WTC11 (cell line): ENCODE measurements around the gene FDXR. TPM values are rescaled to one million over a fixed set of nuclear protein-coding genes. Genes with fewer than 3 reads are reported as not detected.

ENCODE experiments used
- ATAC-seq: fragments of 200-7000 bp; cut with Tn5 transposase; 2 replicates; pipeline ENCODE4 v1.10.0; 2021; ENCODE audit warnings: mild to moderate bottlenecking, moderate library complexity
- CTCF ChIA-PET: fragments of 300-600 bp; sonication (Branson Sonifier 250); formaldehyde crosslinking; loops from one replicate; lab custom pipeline; 2021; ENCODE audit warnings: antibody characterized with exemption; lab: Charles Lee
- POLR2A ChIA-PET: fragments of 350-600 bp; sonication (Branson Sonifier 250); formaldehyde crosslinking; loops from one replicate; lab custom pipeline; 2021; ENCODE audit warnings: antibody characterized with exemption; lab: Charles Lee
- DNase-seq: peaks from one replicate; pipeline ENCODE4 v3.0.0; 2021; ENCODE audit warnings: low spot score
- H3K27ac Mint-ChIP-seq: 2 replicates; pipeline ENCODE4 v1.8.0; 2021; ENCODE audit warnings: mixed read lengths
- H3K27me3 Mint-ChIP-seq: 2 replicates; pipeline ENCODE4 v1.8.0; 2021; ENCODE audit warnings: low read depth, mild to moderate bottlenecking, moderate library complexity, mixed read lengths
- H3K36me3 Mint-ChIP-seq: 2 replicates; pipeline ENCODE4 v1.8.0; 2021; ENCODE audit warnings: mixed read lengths
- H3K4me1 Mint-ChIP-seq: 2 replicates; pipeline ENCODE4 v1.8.0; 2022; ENCODE audit warnings: mixed read lengths
- H3K4me3 Mint-ChIP-seq: 2 replicates; pipeline ENCODE4 v1.8.0; 2021; ENCODE audit warnings: mild to moderate bottlenecking, moderate library complexity, mixed read lengths
- H3K9me3 Mint-ChIP-seq: 2 replicates; pipeline ENCODE4 v1.8.0; 2021; ENCODE audit warnings: mixed read lengths
- ATF1 ChIP-seq: sonication (generic); formaldehyde crosslinking; IDR thresholded peaks from 2 replicates; pipeline ENCODE4 v1.8.1; 2023; ENCODE audit warnings: mild to moderate bottlenecking, moderate library complexity, missing genetic modification reagents
- ETV6 ChIP-seq: sonication (generic); formaldehyde crosslinking; IDR thresholded peaks from 2 replicates; pipeline ENCODE4 v1.8.1; 2022; ENCODE audit warnings: mild to moderate bottlenecking, missing genetic modification reagents
- FOXJ3 ChIP-seq: sonication (generic); formaldehyde crosslinking; IDR thresholded peaks from 2 replicates; pipeline ENCODE4 v1.9.0; 2021; ENCODE audit warnings: missing genetic modification reagents, mild to moderate bottlenecking, borderline replicate concordance
- NR2C2 ChIP-seq: sonication (generic); formaldehyde crosslinking; IDR thresholded peaks from 2 replicates; pipeline ENCODE4 v1.8.0; 2022; ENCODE audit warnings: mild to moderate bottlenecking, missing genetic modification reagents
- SOX15 ChIP-seq: fragments of 250-450 bp; sonication (Bioruptor Pico); IDR thresholded peaks from 2 replicates; pipeline ENCODE4 v1.9.0; 2021; ENCODE audit warnings: mild to moderate bottlenecking
- TCF7 ChIP-seq: sonication (generic); formaldehyde crosslinking; IDR thresholded peaks from 2 replicates; pipeline ENCODE4 v1.8.0; 2022; ENCODE audit warnings: mild to moderate bottlenecking, low read depth, missing genetic modification reagents, moderate library complexity
- ZNF138 ChIP-seq: sonication (generic); formaldehyde crosslinking; conservative IDR thresholded peaks from 2 replicates; pipeline ENCODE4 v1.8.1; 2022; ENCODE audit warnings: mild to moderate bottlenecking, moderate library complexity, missing genetic modification reagents
- ZNF416 ChIP-seq: fragments of 250-450 bp; sonication (Bioruptor Pico); IDR thresholded peaks from 2 replicates; pipeline ENCODE4 v1.9.0; 2021; ENCODE audit warnings: mild to moderate bottlenecking, inconsistent platforms
- total RNA-seq: library from RNA; stranded (reverse); gene quantifications from 3 replicates; pipeline ENCODE4 v1.2.3, GENCODE V29; 2021
- TF ChIP-seq, protein P1 (sequence below): sonication (generic); formaldehyde crosslinking; IDR thresholded peaks from 2 replicates; pipeline ENCODE4 v1.8.0; 2022; ENCODE audit warnings: mild to moderate bottlenecking, missing genetic modification reagents
- TF ChIP-seq, protein P2 (sequence below): sonication (generic); formaldehyde crosslinking; IDR thresholded peaks from 2 replicates; pipeline ENCODE4 v1.8.1; 2023; ENCODE audit warnings: mild to moderate bottlenecking, missing genetic modification reagents, borderline replicate concordance
- TF ChIP-seq, protein P3 (sequence below): fragments of 250-450 bp; sonication (Bioruptor Pico); IDR thresholded peaks from 2 replicates; pipeline ENCODE4 v1.8.0; 2021; ENCODE audit warnings: mild to moderate bottlenecking
- TF ChIP-seq, protein P4 (sequence below): sonication (generic); formaldehyde crosslinking; IDR thresholded peaks from 2 replicates; pipeline ENCODE4 v1.8.0; 2023; ENCODE audit warnings: missing genetic modification reagents
- TF ChIP-seq, protein P5 (sequence below): sonication (generic); formaldehyde crosslinking; IDR thresholded peaks from 2 replicates; pipeline ENCODE4 v1.8.1; 2022; ENCODE audit warnings: missing genetic modification reagents, borderline replicate concordance
- TF ChIP-seq, protein P6 (sequence below): sonication (generic); formaldehyde crosslinking; IDR thresholded peaks from 2 replicates; pipeline ENCODE4 v1.8.1; 2022; ENCODE audit warnings: low read depth, missing genetic modification reagents, borderline replicate concordance
- TF ChIP-seq, protein P7 (sequence below): sonication (generic); formaldehyde crosslinking; conservative IDR thresholded peaks from 2 replicates; pipeline ENCODE4 v1.8.1; 2022; ENCODE audit warnings: mild to moderate bottlenecking, missing genetic modification reagents
- TF ChIP-seq, protein P8 (sequence below): sonication (generic); formaldehyde crosslinking; IDR thresholded peaks from 2 replicates; pipeline ENCODE4 v1.8.1; 2022; ENCODE audit warnings: low read depth, mild to moderate bottlenecking, moderate library complexity, missing genetic modification reagents, borderline replicate concordance
- TF ChIP-seq, protein P9 (sequence below): fragments of 250-450 bp; sonication (Bioruptor Pico); conservative IDR thresholded peaks from 2 replicates; pipeline ENCODE4 v1.9.0; 2021; ENCODE audit warnings: mild to moderate bottlenecking

Gene FDXR
- total RNA-seq, 1 experiment from 2014 or later = 52.8 TPM

DNA sequence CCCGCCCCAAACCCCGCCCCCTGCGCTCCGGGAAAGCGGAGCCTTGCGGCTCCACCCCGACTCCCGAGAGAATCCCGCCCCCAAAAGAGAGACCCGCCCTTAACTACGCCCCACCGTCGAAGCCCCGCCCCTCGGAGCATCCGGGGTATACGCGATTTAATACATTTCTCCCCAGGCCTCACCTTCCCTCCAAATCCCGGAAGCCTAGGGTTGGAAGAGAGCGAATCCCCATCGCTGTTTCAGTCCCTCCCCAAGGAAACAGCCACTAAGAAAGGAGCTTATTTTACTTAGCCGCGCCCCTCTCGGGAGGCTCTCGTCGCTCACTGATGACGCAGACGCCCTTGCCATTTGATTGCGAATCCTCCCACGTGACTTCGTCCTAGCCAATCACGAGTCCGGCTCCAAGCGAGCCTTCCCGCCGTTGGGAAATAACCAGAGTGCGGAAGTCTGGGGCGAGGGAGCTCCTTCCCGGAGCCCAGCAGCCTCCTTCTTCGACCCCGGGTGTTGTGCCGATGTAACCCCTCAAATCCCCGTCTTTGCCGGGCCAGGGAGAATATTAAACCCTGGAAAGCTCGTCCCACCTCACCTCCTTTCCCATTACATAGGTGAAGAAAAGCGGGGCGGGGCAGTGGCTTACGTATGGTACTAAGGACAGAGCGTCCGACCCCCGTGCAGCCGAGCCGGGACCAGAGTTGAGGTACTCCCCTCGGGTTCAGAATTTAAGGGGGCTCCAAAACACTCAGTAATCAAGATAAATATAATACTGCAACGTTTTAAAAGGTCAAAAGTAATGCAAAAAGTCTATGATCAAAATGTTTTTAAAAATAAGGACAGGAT is 461 bp upstream of the FDXR start:
- Mint-ChIP-seq H3K4me3 (peak overlapping the region; percentile 81), H3K9me3 (no peaks in the 10 kb centered on the region), H3K36me3 (peaks cover 15% of the 10 kb centered on the region), H3K27me3 (peaks cover 8% of the 10 kb centered on the region), H3K4me1 (peaks cover 22% of the 10 kb centered on the region), H3K27ac (peak overlapping the region; percentile 98)
- peak; percentile 91 for ATAC-seq
- peak; percentile 99 for DNase-seq
- CTCF ChIA-PET = interaction anchor here (0.7 to 3.5 kb wide), 35 partner anchors 8 to 539 kb away, joined by 3 to 87 read pairs (median 6); partner anchors contain the start of genes FADS6, GRIN2C, MRPL58 and NAT9
- POLR2A ChIA-PET = interaction anchor here (0.5 to 2.1 kb wide), 18 partner anchors 9 to 840 kb away, joined by 3 to 9 read pairs (median 4); partner anchors contain the start of genes ATP5PD, HID1, KCTD2 and MRPL58
- TF ChIP-seq, protein P1, sequence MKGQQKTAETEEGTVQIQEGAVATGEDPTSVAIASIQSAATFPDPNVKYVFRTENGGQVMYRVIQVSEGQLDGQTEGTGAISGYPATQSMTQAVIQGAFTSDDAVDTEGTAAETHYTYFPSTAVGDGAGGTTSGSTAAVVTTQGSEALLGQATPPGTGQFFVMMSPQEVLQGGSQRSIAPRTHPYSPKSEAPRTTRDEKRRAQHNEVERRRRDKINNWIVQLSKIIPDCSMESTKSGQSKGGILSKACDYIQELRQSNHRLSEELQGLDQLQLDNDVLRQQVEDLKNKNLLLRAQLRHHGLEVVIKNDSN (CRISPR knock-in tag) = peak; percentile 97
- TF ChIP-seq, protein P2, sequence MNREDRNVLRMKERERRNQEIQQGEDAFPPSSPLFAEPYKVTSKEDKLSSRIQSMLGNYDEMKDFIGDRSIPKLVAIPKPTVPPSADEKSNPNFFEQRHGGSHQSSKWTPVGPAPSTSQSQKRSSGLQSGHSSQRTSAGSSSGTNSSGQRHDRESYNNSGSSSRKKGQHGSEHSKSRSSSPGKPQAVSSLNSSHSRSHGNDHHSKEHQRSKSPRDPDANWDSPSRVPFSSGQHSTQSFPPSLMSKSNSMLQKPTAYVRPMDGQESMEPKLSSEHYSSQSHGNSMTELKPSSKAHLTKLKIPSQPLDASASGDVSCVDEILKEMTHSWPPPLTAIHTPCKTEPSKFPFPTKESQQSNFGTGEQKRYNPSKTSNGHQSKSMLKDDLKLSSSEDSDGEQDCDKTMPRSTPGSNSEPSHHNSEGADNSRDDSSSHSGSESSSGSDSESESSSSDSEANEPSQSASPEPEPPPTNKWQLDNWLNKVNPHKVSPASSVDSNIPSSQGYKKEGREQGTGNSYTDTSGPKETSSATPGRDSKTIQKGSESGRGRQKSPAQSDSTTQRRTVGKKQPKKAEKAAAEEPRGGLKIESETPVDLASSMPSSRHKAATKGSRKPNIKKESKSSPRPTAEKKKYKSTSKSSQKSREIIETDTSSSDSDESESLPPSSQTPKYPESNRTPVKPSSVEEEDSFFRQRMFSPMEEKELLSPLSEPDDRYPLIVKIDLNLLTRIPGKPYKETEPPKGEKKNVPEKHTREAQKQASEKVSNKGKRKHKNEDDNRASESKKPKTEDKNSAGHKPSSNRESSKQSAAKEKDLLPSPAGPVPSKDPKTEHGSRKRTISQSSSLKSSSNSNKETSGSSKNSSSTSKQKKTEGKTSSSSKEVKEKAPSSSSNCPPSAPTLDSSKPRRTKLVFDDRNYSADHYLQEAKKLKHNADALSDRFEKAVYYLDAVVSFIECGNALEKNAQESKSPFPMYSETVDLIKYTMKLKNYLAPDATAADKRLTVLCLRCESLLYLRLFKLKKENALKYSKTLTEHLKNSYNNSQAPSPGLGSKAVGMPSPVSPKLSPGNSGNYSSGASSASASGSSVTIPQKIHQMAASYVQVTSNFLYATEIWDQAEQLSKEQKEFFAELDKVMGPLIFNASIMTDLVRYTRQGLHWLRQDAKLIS = no peak
- no peak for TF ChIP-seq ZNF416
- TF ChIP-seq, protein P3, sequence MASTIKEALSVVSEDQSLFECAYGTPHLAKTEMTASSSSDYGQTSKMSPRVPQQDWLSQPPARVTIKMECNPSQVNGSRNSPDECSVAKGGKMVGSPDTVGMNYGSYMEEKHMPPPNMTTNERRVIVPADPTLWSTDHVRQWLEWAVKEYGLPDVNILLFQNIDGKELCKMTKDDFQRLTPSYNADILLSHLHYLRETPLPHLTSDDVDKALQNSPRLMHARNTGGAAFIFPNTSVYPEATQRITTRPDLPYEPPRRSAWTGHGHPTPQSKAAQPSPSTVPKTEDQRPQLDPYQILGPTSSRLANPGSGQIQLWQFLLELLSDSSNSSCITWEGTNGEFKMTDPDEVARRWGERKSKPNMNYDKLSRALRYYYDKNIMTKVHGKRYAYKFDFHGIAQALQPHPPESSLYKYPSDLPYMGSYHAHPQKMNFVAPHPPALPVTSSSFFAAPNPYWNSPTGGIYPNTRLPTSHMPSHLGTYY (CRISPR knock-in tag) = no peak
- TF ChIP-seq, protein P4, sequence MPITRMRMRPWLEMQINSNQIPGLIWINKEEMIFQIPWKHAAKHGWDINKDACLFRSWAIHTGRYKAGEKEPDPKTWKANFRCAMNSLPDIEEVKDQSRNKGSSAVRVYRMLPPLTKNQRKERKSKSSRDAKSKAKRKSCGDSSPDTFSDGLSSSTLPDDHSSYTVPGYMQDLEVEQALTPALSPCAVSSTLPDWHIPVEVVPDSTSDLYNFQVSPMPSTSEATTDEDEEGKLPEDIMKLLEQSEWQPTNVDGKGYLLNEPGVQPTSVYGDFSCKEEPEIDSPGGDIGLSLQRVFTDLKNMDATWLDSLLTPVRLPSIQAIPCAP (CRISPR knock-in tag) = no peak
- TF ChIP-seq, protein P5, sequence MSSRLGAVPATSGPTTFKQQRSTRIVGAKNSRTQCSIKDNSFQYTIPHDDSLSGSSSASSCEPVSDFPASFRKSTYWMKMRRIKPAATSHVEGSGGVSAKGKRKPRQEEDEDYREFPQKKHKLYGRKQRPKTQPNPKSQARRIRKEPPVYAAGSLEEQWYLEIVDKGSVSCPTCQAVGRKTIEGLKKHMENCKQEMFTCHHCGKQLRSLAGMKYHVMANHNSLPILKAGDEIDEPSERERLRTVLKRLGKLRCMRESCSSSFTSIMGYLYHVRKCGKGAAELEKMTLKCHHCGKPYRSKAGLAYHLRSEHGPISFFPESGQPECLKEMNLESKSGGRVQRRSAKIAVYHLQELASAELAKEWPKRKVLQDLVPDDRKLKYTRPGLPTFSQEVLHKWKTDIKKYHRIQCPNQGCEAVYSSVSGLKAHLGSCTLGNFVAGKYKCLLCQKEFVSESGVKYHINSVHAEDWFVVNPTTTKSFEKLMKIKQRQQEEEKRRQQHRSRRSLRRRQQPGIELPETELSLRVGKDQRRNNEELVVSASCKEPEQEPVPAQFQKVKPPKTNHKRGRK (CRISPR knock-in tag) = no peak
- TF ChIP-seq FOXJ3 (CRISPR knock-in tag) = no peak
- no peak for TF ChIP-seq ATF1 (CRISPR knock-in tag)
- TF ChIP-seq SOX15 = no peak
- TF ChIP-seq, protein P6, sequence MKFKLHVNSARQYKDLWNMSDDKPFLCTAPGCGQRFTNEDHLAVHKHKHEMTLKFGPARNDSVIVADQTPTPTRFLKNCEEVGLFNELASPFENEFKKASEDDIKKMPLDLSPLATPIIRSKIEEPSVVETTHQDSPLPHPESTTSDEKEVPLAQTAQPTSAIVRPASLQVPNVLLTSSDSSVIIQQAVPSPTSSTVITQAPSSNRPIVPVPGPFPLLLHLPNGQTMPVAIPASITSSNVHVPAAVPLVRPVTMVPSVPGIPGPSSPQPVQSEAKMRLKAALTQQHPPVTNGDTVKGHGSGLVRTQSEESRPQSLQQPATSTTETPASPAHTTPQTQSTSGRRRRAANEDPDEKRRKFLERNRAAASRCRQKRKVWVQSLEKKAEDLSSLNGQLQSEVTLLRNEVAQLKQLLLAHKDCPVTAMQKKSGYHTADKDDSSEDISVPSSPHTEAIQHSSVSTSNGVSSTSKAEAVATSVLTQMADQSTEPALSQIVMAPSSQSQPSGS = no peak
- no peak for TF ChIP-seq TCF7 (CRISPR knock-in tag)
- TF ChIP-seq, protein P7, sequence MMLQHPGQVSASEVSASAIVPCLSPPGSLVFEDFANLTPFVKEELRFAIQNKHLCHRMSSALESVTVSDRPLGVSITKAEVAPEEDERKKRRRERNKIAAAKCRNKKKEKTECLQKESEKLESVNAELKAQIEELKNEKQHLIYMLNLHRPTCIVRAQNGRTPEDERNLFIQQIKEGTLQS (CRISPR knock-in tag) = no peak
- no peak for TF ChIP-seq ZNF138 (CRISPR knock-in tag)
- TF ChIP-seq, protein P8, sequence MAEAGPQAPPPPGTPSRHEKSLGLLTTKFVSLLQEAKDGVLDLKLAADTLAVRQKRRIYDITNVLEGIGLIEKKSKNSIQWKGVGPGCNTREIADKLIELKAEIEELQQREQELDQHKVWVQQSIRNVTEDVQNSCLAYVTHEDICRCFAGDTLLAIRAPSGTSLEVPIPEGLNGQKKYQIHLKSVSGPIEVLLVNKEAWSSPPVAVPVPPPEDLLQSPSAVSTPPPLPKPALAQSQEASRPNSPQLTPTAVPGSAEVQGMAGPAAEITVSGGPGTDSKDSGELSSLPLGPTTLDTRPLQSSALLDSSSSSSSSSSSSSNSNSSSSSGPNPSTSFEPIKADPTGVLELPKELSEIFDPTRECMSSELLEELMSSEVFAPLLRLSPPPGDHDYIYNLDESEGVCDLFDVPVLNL (CRISPR knock-in tag) = peak; percentile 69; the same call in 1 of the 2 replicates
- TF ChIP-seq, protein P9, sequence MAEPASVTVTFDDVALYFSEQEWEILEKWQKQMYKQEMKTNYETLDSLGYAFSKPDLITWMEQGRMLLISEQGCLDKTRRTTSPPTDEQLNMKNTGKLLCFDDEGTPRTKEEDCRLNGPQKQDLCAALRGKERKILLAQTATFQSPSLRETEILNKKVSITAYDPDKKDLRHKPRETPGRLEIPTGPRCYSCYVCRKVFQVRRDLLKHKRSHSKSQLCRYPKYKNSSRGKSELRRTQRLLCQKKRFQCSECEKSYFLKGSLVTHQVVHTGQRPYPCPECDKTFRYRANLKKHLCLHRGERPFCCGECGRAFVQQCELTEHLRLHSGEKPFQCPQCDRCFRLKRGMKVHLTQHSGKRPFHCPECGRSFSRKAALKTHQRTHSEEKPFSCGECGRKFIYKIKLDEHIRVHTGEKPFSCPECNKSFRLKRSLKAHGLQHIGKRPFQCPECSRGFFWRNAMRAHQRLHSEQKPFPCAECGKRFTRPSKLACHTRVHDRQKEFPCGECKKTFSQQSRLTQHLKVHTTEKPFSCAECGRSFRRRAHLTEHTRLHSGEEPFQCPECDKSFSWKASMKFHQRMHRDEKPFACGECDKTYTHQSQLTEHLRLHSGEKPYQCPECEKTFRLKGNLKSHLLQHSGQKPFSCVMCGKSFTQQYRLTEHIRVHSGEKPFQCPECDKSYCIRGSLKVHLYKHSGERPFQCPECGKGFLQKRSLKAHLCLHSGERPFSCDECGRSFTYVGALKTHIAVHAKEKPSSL = no peak
- 0 out of 2 replicates have a peak, but pooled peaks have one; percentile 24 for TF ChIP-seq ETV6 (CRISPR knock-in tag)
- no peak for TF ChIP-seq NR2C2
